ENCODE results near the gene RAB7A. TPM values are rescaled to one million over a fixed set of nuclear protein-coding genes. Genes with fewer than 3 reads are reported as not detected.

The RAB7A gene
- total RNA-seq, 1 donor = 166 TPM

GRCh38 chr3:128786434-128787020 lies 60.5 kb downstream of the RAB7A start:
- no peak overlapping the region for H3K4me3 ChIP-seq (ENCODE audit: low read depth, low read length)
- no peak for TF ChIP-seq CTCF (IDR thresholded peaks at IDR 0.05; ENCODE audit: insufficient read depth, low read length)
- peak; percentile 36 for DNase-seq (ENCODE audit: low read depth)

GRCh38 chr3:128787256-128788253 lies 61.6 kb downstream of the RAB7A start:
- no peak overlapping the region for H3K4me3 ChIP-seq (ENCODE audit: low read depth, low read length)
- peak; percentile 46 for TF ChIP-seq CTCF (IDR thresholded peaks at IDR 0.05; ENCODE audit: insufficient read depth, low read length)
- DNase-seq (ENCODE audit: low read depth) = peak; percentile 59

GRCh38 chr3:128788268-128788869 lies 62.4 kb downstream of the RAB7A start:
- no peak for TF ChIP-seq CTCF (IDR thresholded peaks at IDR 0.05; ENCODE audit: insufficient read depth, low read length)
- no peak overlapping the region for H3K4me3 ChIP-seq (ENCODE audit: low read depth, low read length)
- DNase-seq (ENCODE audit: low read depth) = no peak

GRCh38 chr3:128794067-128794768 lies 68.2 kb downstream of the RAB7A start:
- peak; percentile 67 for DNase-seq (ENCODE audit: low read depth)
- no peak for TF ChIP-seq CTCF (IDR thresholded peaks at IDR 0.05; ENCODE audit: insufficient read depth, low read length)
- H3K4me3 ChIP-seq (ENCODE audit: low read depth, low read length) = no peak overlapping the region

- peak; percentile 69 for DNase-seq (ENCODE audit: low read depth)
- H3K4me3 ChIP-seq (ENCODE audit: low read depth, low read length) = no peak overlapping the region
These were observed 69.0 kb downstream of the RAB7A start for GRCh38 chr3:128794770-128795649.

More at GRCh38 chr3:128794770-128795649, 69.0 kb downstream of the RAB7A start:
- TF ChIP-seq CTCF (IDR thresholded peaks at IDR 0.05; ENCODE audit: insufficient read depth, low read length) = peak; percentile 80

Data from fibroblast of the aortic adventitia (primary cell).